GM12891 (cell line): ENCODE measurements around the gene PARVB.
A peak's percentile ranks its signal among the peaks of the same experiment; 100 is the strongest.

ENCODE experiments used
- DNase-seq: peaks from one replicate; pipeline ENCODE4 v3.0.0; 2011; ENCODE audit warnings: low spot score; ENCODE audit not compliant: insufficient read length
- FAIRE-seq: peaks from 2 replicates; lab custom pipeline; 2011; peaks lifted over from hg19 to GRCh38; lab: Jason Lieb, UNC
- PAX5 ChIP-seq: IDR thresholded peaks from 2 replicates; pipeline ENCODE4 v1.6.1; 2011; ENCODE audit warnings: low read length, moderate library complexity, mild to moderate bottlenecking; ENCODE audit not compliant: insufficient read depth, severe bottlenecking
- POLR2A ChIP-seq: IDR thresholded peaks from 2 replicates; pipeline ENCODE4 v1.6.1; 2011; ENCODE audit warnings: low read depth, low read length, control low read depth
- POLR2AphosphoS5 ChIP-seq: IDR thresholded peaks from 2 replicates; pipeline ENCODE4 v1.6.1; 2011; ENCODE audit warnings: low read depth, low read length, control low read depth
- POU2F2 ChIP-seq: IDR thresholded peaks from 2 replicates; pipeline ENCODE4 v1.6.1; 2011; ENCODE audit warnings: low read depth, mild to moderate bottlenecking, control low read depth, low read length, moderate library complexity
- SPI1 ChIP-seq: IDR thresholded peaks from 2 replicates; pipeline ENCODE4 v1.6.1; 2011; ENCODE audit warnings: low read depth, low read length, control low read depth
- TAF1 ChIP-seq: IDR thresholded peaks from 2 replicates; pipeline ENCODE4 v1.6.1; 2011; ENCODE audit warnings: low read depth, low read length, control low read depth

PARVB gene

GRCh38 chr22:44143105-44143474 lies 119.0 kb downstream of the PARVB start:
- TF ChIP-seq POU2F2 (no peak), TAF1 (no peak), PAX5 (no peak), SPI1 (no peak), POLR2A (no peak), POLR2AphosphoS5 (no peak)
- no peak for DNase-seq
- no peak for FAIRE-seq

- DNase-seq (no peak), FAIRE-seq (no peak)
- TF ChIP-seq POLR2AphosphoS5: no peak
- TF ChIP-seq POU2F2: no peak
- no peak for TF ChIP-seq SPI1
- no peak for TF ChIP-seq PAX5
- no peak for TF ChIP-seq POLR2A
- no peak for TF ChIP-seq TAF1
Measured at GRCh38 chr22:44143579-44143978, 119.5 kb downstream of the PARVB start.

DNA sequence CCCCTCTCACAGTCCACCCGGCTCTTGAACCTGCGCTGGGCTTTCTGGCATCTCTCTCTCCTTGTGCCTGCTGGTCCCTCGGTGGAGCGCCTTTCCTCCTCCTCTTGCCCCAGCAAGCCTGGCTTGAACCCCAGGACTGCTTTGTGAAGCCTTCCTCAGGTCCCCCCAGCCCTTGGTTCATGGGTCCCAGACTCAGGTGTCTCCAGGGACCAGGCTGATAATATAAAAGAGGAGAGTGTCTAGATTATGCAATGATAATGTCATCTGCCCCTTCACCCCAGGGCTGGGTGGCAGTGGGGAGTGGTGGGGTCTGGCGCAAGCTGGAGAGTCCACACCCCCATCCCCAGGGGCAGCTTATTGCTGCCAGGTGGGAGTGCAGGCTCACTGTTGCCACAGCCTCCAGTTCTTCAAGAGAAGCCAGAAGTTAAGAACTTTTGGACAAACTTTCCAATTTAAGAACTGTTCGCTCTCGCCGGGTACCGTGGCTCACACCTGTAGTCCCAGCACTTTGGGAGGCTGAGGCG lies 120.0 kb downstream of the PARVB start:
- FAIRE-seq (no peak), DNase-seq (no peak)
- no peak for TF ChIP-seq POLR2A
- TF ChIP-seq PAX5: no peak
- no peak for TF ChIP-seq POU2F2
- TF ChIP-seq TAF1: no peak
- TF ChIP-seq POLR2AphosphoS5: no peak

- DNase-seq: no peak
- FAIRE-seq: no peak
- TF ChIP-seq PAX5 (no peak), POLR2A (no peak)
Measured at GRCh38 chr22:44145544-44145943, 121.4 kb downstream of the PARVB start.

GRCh38 chr22:44146088-44146861 lies 122.2 kb downstream of the PARVB start:
- TF ChIP-seq POU2F2 (no peak), POLR2A (no peak), POLR2AphosphoS5 (peak; percentile 33; the same call in 1 of the 2 replicates), TAF1 (no peak), PAX5 (no peak), SPI1 (no peak)
- peak; percentile 84 for FAIRE-seq
- no peak for DNase-seq

DNA sequence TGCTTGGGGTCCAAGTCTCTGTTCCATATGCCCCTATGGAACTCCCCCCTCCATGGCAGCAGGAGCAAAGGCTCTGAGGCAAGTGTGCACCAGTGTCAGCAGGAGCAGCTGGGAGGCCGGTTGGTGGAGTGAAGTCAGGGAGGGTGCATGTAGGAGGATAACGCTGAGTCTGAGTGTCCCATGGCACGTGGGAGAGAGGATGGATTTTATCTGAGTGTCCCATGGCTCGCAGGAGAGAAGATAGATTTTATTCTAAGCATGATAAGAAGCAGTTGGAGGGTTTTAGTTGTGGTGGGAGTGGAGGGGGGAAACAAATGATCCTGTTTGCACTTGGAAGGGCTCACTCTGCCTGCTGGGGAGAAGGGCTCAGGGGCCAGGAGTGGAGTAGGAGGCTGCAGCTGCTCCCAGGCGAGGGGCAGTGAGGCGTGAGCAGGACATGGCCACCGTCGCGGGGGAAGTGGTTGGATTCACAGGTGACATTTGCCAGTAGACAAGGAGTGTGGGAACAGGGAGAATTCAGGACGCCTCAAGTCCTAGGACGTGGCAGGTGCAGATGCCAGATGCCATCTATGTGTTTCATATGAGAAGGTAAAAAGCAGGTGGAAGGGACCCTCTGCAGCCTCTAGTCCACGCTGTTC lies 123.0 kb downstream of the PARVB start:
- TF ChIP-seq POLR2AphosphoS5 (no peak), POU2F2 (no peak), TAF1 (no peak), POLR2A (no peak), SPI1 (no peak), PAX5 (no peak)
- no peak for DNase-seq
- FAIRE-seq: no peak

- TF ChIP-seq POU2F2 (no peak), TAF1 (no peak), SPI1 (no peak), POLR2A (no peak), PAX5 (no peak), POLR2AphosphoS5 (no peak)
- DNase-seq: no peak
Measured at GRCh38 chr22:44147821-44148574, 123.9 kb downstream of the PARVB start.

GRCh38 chr22:44151676-44152075 lies 127.6 kb downstream of the PARVB start:
- FAIRE-seq (no peak), DNase-seq (no peak)
- no peak for TF ChIP-seq POLR2AphosphoS5
- TF ChIP-seq POU2F2: no peak
- TF ChIP-seq TAF1: no peak
- TF ChIP-seq PAX5: no peak
- TF ChIP-seq SPI1: no peak
- no peak for TF ChIP-seq POLR2A

More at GRCh38 chr22:44147821-44148574, 123.9 kb downstream of the PARVB start:
- no peak for FAIRE-seq

GRCh38 chr22:44153710-44154109 lies 129.6 kb downstream of the PARVB start:
- TF ChIP-seq TAF1: no peak
- TF ChIP-seq POU2F2: no peak
- no peak for TF ChIP-seq POLR2AphosphoS5
- no peak for TF ChIP-seq POLR2A
- TF ChIP-seq PAX5: no peak
- TF ChIP-seq SPI1: no peak
- no peak for DNase-seq
- FAIRE-seq: no peak
